HT1080 (cell line): Measurements from ENCODE around the gene SLC22A6. TPM values are rescaled to one million over a fixed set of nuclear protein-coding genes. Genes with fewer than 3 reads are reported as not detected.
A peak's percentile ranks its signal among the peaks of the same experiment; 100 is the strongest.

ENCODE experiments used
- DNase-seq: peaks from one replicate; pipeline ENCODE4 v3.0.0-alpha.2; 2015; ENCODE audit warnings: low read depth
- polyA plus RNA-seq, 2 experiments: library from polyadenylated mRNA; depleted of rRNA; stranded (reverse); fragments of >200 nt; gene quantifications; 2 replicates each; pipeline ENCODE4 v1.2.3, GENCODE V29; 2015
- total RNA-seq: library from RNA; depleted of rRNA; stranded (reverse); fragments of >200 nt; shearing (Covaris generic); gene quantifications from 2 replicates; pipeline ENCODE4 v1.2.3, GENCODE V29; 2014; rRNA removed

The SLC22A6 gene, protein sequence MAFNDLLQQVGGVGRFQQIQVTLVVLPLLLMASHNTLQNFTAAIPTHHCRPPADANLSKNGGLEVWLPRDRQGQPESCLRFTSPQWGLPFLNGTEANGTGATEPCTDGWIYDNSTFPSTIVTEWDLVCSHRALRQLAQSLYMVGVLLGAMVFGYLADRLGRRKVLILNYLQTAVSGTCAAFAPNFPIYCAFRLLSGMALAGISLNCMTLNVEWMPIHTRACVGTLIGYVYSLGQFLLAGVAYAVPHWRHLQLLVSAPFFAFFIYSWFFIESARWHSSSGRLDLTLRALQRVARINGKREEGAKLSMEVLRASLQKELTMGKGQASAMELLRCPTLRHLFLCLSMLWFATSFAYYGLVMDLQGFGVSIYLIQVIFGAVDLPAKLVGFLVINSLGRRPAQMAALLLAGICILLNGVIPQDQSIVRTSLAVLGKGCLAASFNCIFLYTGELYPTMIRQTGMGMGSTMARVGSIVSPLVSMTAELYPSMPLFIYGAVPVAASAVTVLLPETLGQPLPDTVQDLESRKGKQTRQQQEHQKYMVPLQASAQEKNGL
- total RNA-seq = not detected in 2 replicates
- polyA plus RNA-seq (2015; cell fraction: cytosol; rRNA removed) = not detected in 2 replicates
- not detected in 2 replicates for polyA plus RNA-seq (2015; cell fraction: nucleus; rRNA removed)

DNA sequence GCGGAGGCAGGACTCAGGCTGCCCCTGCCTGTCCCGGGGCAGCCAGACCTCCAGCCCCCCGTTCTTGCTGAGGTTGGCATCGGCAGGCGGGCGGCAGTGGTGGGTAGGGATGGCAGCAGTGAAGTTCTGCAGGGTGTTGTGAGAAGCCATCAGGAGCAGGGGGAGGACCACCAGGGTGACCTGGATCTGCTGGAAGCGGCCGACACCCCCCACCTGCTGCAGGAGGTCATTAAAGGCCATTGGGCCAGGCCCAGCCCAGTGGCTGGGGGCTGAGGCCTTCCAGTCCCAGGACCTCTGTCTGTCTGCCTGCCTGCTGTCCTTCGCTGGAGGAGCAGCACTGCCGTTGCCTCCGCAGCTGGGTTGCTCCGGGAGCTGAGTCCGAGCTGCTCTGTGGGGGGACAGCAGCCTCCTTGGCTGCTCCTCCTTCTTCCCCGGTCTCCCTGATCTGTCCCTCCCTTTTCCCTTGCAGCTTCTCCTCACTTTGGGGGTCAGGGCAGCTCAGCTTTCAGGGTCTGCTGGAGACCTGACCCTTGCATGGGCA is at the start of gene SLC22A6:
SLC22A6 (minus strand) TSS at position 517 of the 541 bp plus-strand sequence; CDS start at position 240, 277 bp downstream.
- DNase-seq = no peak

DNA sequence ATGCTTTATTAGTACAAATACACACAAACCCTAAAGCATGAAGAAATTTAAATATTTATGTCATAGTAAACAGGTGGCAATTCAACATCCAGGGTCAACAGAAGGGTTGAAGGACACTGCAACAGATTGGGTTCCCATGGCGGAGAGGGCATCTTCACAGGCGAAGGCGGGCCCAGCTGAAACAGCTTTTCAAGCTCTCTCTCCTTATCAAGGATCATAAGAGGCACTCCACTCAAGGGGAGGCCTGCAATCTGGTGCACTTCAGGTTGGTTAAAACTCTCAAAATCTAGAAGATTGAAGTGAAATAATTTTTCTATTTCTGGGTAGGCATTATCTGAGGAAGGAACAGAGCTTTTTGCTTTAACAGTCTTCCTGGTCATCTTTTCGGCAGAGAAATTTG is 47.7 kb upstream of the SLC22A6 start:
- DNase-seq = no peak

DNA sequence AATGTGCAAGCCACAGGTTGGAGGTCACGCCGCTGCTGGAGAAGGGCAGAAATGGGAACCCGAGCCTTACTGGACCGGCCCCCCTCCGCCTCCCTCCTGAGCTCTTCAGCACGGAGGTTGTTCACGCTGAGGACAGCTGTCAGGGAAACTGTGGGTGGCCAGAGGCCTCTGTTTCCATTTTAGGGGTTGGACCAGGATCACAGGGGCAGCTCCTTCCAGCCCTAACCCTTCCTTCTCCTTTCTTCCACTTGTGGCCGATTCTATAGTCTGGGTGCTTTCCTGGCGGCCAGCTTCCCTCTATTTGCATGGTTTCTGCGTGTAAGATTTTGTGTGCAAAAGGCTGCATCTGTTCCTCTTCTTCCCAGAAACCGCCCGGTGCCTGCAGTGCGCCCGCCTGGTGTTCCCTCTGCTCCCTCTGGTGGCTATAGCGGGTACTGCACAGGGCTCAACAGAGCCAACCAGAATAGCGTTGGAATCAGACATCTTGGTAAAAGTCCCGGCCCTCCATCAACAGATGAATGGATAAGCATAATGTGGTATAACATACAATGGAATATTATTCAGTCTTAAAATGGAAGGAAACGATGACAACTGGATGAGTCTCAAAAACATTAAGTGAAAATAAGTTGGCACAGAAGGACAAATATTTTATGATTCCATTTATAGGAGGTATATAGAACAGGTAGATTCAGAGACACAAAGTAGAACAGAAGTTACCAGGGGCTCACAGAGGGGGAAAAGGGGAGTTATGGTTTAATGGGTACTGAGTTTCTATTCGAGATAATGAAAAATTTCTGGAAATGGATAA is 39.3 kb upstream of the SLC22A6 start:
- DNase-seq = peak; percentile 57

DNA sequence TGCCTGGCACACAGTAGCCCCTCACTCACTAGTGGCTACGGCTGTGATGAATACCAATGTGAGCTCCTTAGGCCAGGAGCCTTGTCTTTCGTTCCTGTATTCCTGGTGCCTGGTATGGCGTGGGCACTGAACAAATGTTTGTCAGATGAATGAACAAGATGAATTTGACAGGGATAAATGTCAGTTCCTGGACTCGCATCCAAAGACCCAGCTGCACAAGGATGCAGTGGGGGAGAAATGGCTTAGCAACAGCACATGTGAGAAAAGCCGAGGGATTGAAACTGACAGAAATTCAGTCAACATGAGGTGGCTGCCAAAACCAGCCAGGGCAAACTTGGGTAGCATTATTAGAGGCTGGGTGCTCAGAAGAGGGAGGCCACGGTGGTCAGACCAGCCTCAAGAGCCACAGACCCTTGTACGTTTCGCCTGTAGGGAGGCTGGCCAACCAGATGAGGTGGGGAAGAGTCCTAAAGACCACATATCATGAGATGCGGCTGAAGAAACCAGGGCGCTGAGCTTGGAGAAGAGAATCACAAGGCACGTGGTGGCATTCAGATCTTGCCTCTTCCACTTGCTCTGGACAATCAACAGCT is 38.6 kb upstream of the SLC22A6 start:
- no peak for DNase-seq

DNA sequence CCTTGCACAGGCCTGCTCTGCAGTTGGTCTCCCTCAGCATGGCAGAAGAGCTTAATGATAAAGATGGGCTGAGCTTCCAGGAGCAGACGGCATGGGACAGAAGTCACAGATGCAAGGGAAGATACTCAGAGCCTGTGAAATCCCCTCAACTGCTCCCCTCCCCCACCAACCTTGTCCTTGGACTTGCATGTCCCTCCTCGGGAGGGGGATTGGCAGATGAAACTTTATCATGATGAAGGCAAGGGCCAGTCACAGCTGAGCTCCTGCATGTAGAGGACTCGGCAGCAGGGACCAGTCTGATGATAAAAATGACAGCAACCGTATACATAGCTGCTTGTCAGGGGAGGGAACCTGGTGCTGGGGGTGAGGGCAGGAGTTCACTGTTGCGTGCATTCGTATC is 37.7 kb upstream of the SLC22A6 start:
- no peak for DNase-seq

DNA sequence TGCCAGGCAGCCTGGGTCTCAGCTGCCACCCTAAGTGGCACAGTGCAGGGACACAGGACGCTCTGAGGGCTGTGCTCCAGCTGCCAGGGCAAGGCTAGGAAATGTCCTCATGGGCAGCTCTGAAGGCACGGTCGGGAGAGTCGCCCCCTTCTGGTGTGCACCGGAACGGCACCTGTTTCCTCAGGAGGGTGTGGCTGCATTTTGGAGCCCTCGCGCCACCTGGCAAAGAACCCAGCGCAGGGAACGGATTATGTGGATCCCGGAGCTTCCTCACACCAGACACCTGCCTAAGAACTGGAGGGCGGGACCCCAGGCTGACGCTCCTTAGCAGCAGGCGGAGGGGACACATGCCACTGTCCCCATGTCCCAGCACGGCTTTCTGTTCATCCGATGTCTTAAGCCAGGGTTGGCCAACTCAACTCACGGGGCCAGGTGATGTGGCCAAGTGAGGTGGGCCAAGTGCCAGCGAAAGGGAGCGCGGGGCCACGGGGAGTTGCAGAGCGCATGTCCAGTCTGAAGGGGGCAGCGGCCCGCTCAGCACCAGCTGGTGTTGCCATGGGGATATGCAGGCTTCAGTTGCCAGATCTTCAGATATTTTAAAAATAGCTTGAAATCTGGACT is 36.0 kb upstream of the SLC22A6 start:
- DNase-seq = peak; percentile 14

DNA sequence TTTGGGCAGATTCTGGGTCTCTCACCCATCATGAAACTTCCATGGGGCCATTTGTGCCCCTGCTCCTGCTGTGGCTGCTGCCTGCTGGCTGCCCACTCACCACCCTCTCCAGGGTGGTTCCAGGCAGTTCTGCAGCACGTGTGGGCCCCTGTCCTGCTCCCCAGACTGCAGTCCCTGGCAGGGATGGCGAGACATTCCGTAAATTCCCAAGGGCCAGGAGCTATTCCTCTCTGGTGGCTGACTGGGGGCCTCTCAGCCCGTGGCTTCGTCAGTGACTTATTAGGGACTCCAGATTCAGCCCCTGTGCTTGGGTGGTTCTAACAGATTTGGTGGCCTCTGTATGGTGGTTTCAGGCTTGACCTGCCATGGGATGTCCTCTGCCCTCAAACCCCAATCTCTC is 34.7 kb upstream of the SLC22A6 start:
- no peak for DNase-seq

DNA sequence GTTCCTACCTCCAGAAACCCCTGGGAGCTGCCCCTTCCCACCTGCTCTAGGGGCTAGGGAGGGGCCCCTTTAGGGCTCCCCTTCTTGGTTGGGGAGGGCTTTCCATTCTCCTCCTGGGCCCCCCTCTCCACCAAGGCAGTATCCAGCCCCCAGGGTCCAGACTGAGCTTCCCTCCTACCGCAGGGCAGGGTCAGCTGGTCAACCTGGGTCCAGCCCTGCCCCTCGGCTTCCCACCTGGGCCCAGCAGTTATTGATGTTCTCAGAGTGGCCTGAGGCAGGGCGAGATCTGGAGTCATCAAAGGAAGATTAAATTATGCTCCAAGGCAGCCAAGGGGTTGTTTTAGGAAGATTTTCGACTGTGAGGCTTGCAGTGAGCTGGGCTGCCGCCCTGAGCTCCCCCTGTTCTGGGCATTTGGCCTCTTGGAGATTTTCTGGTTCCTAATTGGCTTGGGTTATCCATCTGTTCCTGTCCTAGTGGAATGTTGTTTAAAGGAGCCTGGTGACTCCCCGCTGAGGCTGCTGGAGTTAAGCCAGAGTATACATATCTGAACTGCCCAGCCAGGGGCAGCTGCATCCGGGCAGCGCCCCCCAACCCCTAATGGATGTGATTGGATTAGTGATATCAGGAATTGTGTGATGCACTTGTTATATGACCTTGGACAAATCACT is 32.7 kb upstream of the SLC22A6 start:
- DNase-seq = no peak

DNA sequence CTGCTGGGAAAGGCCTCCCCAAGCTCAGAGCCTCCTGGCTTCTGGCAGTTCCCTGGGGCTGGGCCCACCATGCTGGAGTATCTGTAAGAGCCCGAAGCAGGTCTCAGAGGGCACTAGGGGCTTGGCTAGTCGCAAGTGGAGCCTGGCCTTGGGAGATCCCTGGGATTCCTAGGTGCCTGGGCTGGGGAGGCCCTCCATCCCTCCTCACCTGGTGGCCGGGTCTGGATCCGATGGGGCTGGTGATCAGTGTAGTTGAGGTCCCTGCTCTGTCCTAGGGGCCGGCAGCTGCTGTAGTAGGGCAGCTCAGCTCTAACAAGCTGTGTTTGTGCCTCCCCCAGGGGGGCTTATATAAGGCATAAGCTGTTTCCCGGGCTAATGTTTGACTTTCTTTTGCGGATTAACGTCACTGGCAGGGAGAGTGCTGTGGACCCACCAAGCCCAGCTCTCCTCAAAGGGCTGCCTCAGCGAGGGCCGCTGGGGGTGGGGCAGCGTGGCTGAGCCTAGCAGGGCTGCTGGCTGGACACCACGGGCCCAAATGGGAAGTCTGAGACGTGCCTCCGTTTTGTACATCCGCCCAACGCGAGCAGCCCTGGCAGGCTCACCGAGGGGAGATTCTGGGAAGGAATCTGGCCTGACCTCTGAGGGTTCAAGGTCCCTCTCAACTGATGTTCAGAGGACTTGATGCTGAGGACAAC is 30.9 kb upstream of the SLC22A6 start, which contains the start of gene SLC22A8:
SLC22A8 (minus strand) TSS at position 321 of the 695 bp plus-strand sequence. CDS start 883 bp downstream, outside the sequence.
- DNase-seq = no peak

DNA sequence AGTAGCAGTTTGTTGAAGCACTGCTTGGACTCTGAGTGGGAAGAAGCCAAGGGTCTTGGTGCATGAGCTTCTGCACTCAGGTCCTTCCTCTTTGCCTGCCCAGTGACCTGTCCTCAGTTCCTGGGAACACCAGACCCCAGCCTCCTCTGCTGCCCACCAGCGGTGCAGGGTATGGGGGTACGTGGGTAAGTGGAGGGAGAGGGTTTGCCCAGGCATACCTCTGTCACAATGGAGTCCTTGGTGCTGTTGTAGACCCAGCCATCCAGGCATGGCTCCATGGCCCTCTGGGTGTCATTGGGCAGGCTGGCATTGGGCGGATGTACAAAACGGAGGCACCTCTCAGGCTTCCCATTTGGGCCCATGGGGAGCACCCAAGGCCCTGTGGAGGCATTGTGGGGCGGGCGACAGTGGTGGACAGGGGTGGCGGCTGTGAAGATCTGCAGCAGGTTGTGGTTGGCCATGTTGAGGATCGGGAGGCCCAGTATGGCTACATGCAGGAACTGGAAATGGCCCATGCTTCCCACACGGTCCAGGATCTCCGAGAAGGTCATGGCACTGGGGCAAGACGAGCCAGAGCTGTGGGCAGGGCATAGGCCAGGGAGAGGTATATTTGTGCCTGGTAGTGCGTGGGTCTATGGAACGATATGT is 29.8 kb upstream of the SLC22A6 start:
- no peak for DNase-seq

DNA sequence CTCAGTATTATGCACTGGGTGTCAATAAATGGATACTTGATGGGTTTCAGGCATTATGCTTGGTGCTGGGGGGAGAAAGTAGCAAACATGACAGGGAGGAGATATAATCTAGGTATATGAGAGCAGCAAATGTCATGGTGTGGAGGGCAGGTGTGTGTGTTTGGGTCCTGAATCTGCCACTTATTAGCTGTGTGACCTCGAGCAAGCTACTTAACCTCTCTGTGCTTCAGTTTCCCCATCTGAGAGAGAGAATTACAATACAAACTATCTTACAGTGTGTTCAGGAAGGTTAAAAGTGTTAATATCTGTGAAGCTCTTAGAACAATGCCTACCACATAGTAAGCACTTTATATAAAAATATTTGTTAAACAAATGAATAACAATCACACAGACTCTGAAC is 28.1 kb upstream of the SLC22A6 start:
- DNase-seq = no peak

DNA sequence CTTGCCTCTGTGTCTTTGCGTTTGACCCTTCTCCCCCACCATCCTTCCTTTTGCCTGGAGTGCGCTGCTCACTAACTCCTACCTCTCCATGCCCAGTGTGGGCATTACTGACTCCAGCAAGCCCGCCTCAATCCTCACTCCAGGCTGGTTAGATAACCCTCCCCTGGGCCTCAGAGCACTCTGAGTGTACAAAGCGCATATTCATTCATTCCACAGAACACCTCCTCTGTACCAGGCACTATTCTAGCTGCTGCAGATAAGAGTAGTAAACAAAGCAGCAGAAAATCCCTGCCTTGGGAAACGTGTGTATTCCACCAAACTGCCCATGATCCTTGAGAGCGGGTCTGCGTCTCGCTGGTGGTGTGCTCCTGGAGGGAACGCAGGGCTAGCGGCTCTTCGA is 27.7 kb upstream of the SLC22A6 start:
- DNase-seq = no peak

DNA sequence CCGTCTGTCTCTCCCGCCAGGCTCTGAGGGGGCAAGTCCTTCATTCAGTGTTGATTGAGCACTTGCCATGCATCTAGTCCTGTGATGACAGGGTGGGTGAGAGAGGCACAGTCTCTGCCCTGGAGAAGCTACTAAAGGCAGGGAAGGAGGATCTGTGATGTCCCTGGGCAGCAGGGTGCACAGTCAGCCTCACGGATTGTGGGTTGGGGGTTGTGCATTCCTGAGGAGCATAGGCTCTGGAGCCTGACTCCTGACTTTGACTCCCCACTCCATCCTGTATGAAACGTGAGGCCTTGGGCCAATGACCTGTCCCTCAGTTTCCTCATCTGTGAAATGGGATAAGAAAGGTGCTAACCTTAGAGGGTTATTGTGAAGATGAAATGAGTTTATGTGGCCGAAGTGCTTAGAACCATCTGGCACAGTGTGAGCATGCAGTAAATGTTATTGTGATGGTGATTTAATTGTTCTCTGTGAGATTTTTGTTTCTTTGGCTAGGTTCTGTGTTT is 26.2 kb upstream of the SLC22A6 start:
- no peak for DNase-seq

DNA sequence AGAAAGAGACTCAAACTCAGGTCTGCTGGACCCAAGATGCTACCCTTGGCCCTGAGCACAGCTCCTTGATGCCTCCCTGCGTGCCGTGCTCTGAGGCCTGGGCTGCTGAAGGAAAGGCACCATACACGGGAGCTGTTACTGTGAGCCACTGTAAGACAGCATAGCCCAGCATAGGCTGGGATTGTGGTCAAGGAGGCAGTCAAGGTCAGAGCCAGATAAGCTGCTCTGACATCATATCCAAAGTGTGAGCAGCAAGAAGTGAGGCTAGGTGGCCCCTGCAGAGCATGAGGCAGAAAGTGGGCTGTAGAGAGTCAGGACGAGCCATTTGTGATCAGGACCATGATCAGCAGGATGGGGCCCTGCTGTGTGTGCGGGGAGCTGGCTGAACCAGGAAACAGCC is 23.2 kb upstream of the SLC22A6 start:
- no peak for DNase-seq

DNA sequence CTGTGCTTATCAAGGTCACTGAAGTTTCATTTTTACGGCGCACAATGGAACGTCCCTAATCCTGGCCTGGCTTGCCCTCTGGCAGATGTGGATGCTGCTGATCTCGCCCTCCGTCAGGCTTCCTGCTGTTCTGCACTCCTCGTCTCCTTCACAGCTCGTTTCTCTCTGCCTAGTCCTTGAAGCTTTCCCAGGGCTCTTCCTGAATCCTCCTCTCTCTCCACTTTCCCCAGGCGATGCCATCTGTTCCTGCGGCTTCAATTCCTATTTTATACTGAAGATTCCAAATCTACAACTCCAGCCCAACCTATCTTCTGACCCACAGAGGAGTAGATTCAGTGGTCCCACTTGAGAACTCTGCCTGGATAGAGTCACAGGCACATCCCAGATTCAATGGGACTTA is 16.7 kb upstream of the SLC22A6 start:
- no peak for DNase-seq

DNA sequence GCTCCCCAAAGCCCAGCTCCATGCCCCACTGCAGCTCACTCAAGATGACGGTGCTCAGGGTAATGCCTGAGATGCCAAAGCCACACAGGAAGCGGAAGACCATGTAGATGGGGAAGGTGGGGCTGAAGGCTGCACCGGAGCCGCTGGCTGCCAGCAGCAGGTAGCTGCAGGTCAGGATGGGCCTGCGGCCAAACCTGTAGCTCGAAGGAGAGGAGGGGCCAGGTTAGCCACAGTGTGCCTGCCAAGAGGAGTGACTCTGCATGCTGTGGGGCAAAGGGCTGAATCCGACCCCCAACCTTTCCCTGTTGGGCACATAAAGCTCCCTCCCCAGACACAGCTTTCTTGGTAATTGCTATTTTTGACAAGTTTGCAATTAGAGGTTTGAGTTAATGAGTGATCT is 14.9 kb upstream of the SLC22A6 start:
- no peak for DNase-seq

DNA sequence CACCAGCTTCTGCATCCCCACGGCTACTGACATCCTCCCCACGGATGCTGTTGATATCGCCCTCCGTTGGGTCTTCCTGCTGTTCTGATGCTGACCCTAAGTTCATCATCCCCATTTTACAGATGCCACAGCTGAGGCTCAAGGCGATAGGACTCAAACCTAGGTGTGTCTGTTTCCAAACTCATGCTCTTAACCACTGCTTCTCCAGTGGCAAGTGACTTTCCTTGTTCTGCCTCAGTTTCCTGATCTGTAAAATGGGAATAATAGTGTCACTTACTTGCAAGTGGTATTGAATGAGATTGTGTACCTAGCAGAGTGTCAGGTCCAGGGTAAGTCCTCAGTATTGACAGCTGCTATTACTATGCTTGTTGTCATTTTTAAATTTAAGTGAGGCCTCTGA is 14.4 kb upstream of the SLC22A6 start:
- DNase-seq = no peak

DNA sequence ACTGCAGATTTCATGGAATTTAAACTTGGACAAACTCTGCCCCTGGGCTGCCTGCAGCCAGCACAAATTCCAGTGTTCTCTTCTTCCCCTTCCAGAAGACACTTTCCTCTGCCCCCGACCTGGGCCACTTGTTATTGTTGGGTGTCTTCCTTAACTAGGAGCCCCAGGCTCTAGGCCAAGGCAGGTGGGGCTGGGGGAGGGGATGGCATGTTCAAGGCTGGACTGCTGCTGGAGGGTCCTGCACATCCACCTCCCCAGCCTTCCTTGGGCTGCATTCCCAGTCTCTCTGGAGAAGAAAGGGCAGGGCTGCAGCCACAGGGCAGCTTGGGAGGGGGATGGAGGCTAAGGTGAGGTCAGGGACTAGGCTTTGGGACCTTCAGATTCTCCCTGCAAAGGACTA is 11.5 kb upstream of the SLC22A6 start:
- no peak for DNase-seq

DNA sequence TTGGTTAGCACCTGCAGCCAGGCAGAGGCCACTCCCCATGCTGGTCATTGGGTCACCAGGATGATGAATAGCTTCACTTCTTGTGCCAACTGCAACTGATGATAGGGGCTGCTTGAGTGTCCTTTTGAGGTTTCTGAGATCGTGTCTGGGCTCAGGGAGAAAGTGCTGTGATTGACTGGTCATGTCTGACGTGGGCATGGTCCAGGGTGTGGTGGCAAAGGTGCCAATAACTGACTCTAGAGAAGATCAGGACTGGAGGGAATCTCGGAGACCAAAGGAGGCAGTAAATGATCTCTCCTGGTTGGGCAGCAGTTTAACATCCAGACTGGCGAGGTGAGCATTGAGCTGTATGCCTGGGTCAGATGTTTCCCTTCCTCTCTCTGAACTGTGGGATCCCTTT is 10.0 kb upstream of the SLC22A6 start:
- no peak for DNase-seq
